Mesenchymal stem cell (in vitro differentiated cells and primary cell): ENCODE data around the gene GALE.

Experiments used
- DNase-seq: peaks from one replicate; pipeline ENCODE4 v3.0.0-alpha.2; 2013
- H2AFZ ChIP-seq: one replicate; pipeline ENCODE4 v1.6.1; 2013; ENCODE audit warnings: low read depth, mild to moderate bottlenecking, control low read depth, inconsistent platforms, low read length, moderate library complexity
- H2AK5ac ChIP-seq: 2 replicates; pipeline ENCODE4 v1.6.1; 2013; ENCODE audit warnings: low read length, moderate library complexity, mild to moderate bottlenecking, inconsistent platforms; ENCODE audit not compliant: severe bottlenecking
- H2BK120ac ChIP-seq: one replicate; pipeline ENCODE4 v1.6.1; 2013; ENCODE audit warnings: low read depth, mild to moderate bottlenecking, inconsistent platforms, low read length, moderate library complexity
- H2BK12ac ChIP-seq, 2 experiments: one replicate each; pipeline ENCODE4 v1.6.1; 2013; ENCODE audit warnings: inconsistent platforms in 2 of 2, low read length in 2 of 2, mild to moderate bottlenecking in 2 of 2, moderate library complexity in 2 of 2, control low read depth in 1 of 2
- H2BK15ac ChIP-seq: one replicate; pipeline ENCODE4 v1.6.1; 2013; ENCODE audit warnings: mild to moderate bottlenecking, low read depth, inconsistent platforms; ENCODE audit not compliant: poor library complexity, severe bottlenecking
- H2BK5ac ChIP-seq: 2 replicates; pipeline ENCODE4 v1.6.1; 2013; ENCODE audit warnings: low read depth, mild to moderate bottlenecking, low read length, control low read depth, inconsistent platforms; ENCODE audit not compliant: poor library complexity, severe bottlenecking
- H3K14ac ChIP-seq, 2 experiments: one replicate each; pipeline ENCODE4 v1.6.1; 2013; ENCODE audit warnings: inconsistent platforms in 2 of 2, low read length in 2 of 2, control low read depth in 1 of 2, mild to moderate bottlenecking in 1 of 2, moderate library complexity in 1 of 2
- H3K18ac ChIP-seq, 2 experiments: one replicate each; pipeline ENCODE4 v1.6.1; 2013; ENCODE audit warnings: inconsistent platforms in 2 of 2, low read length in 2 of 2, control low read depth in 1 of 2, low read depth in 1 of 2, mild to moderate bottlenecking in 1 of 2
- H3K23ac ChIP-seq, 2 experiments: one replicate each; pipeline ENCODE4 v1.6.1; 2013; ENCODE audit warnings: inconsistent platforms in 2 of 2, low read length in 2 of 2, mild to moderate bottlenecking in 2 of 2, moderate library complexity in 2 of 2, control low read depth in 1 of 2
- H3K27ac ChIP-seq: 2 replicates; pipeline ENCODE4 v1.5.1; 2013; ENCODE audit warnings: mild to moderate bottlenecking, moderate library complexity, low read length, control low read depth, inconsistent platforms; ENCODE audit not compliant: poor library complexity, severe bottlenecking
- H3K27me3 ChIP-seq, 2 experiments: 2 replicates each; pipeline versions ENCODE4 v1.6.1 to v1.7.0; 2013; ENCODE audit warnings: low read length in 2 of 2, mild to moderate bottlenecking in 2 of 2, moderate library complexity in 2 of 2, control low read depth in 1 of 2, inconsistent platforms in 1 of 2; ENCODE audit not compliant: control insufficient read depth in 1 of 2, insufficient read depth in 1 of 2
- H3K36me3 ChIP-seq, 2 experiments: 2 replicates each; pipeline versions ENCODE4 v1.6.1 to v1.7.0; 2013; ENCODE audit warnings: low read length in 2 of 2, control low read depth in 1 of 2, inconsistent platforms in 1 of 2, low read depth in 1 of 2, mild to moderate bottlenecking in 1 of 2; ENCODE audit not compliant: insufficient read depth in 2 of 2, control insufficient read depth in 1 of 2
- H3K4ac ChIP-seq, 2 experiments: one replicate each; pipeline ENCODE4 v1.6.1; 2013; ENCODE audit warnings: inconsistent platforms in 2 of 2, low read length in 2 of 2, mild to moderate bottlenecking in 2 of 2, moderate library complexity in 2 of 2, control low read depth in 1 of 2, low read depth in 1 of 2
- H3K4me1 ChIP-seq: 2 replicates; pipeline ENCODE4 v1.6.1; 2013; ENCODE audit warnings: low read depth, low read length, control low read depth; ENCODE audit not compliant: control insufficient read depth, insufficient read depth
- H3K4me2 ChIP-seq: 2 replicates; pipeline ENCODE4 v1.6.1; 2013; ENCODE audit warnings: low read length, mild to moderate bottlenecking, inconsistent platforms; ENCODE audit not compliant: poor library complexity, severe bottlenecking
- H3K4me3 ChIP-seq, 2 experiments: 2 replicates each; pipeline versions ENCODE4 v1.5.1 to v1.7.0; 2013; ENCODE audit warnings: low read length in 2 of 2, mild to moderate bottlenecking in 2 of 2, control low read depth in 1 of 2, low read depth in 1 of 2; ENCODE audit not compliant: insufficient read depth in 1 of 2
- H3K79me1 ChIP-seq: replicated peaks from 2 replicates; pipeline ENCODE4 v1.6.1; 2013; ENCODE audit warnings: mild to moderate bottlenecking, control low read depth, low read length, inconsistent platforms; ENCODE audit not compliant: poor library complexity, severe bottlenecking
- H3K9ac ChIP-seq: 2 replicates; pipeline ENCODE4 v1.7.0; 2013; ENCODE audit warnings: mild to moderate bottlenecking, low read length, moderate library complexity
- H3K9me3 ChIP-seq: 2 replicates; pipeline ENCODE4 v1.7.0; 2013; ENCODE audit warnings: mild to moderate bottlenecking, low read length; ENCODE audit not compliant: control insufficient read depth
- H4K8ac ChIP-seq: one replicate; pipeline ENCODE4 v1.6.1; 2013; ENCODE audit warnings: inconsistent platforms, mild to moderate bottlenecking, low read length, moderate library complexity
- H4K91ac ChIP-seq: one replicate; pipeline ENCODE4 v1.6.1; 2013; ENCODE audit warnings: mild to moderate bottlenecking, low read length, inconsistent platforms
- WGBS: methylation state at CpG from one replicate; pipeline ENCODE4 v1.1.7; 2013; ENCODE audit warnings: mixed read lengths; 5-methylcytosine and 5-hydroxymethylcytosine counted together

The GALE gene

DNA sequence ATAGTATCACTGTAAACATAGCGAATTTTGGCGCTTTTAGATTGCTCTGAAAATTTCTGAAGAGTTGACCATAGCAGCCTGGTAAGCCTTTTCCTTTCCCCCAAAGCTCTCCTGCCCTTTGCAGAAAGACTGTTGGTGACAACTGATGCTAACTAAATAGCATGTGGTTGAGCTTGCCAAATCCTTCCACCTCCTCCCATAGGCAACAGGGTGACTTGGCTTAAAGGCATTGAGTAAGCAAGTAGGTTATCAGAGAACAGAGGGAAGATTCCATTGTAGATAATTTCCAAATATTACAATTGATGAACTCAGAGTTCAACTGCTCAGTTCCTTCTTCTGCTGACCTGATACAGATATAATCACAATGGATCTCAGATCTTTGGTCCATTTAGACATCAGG lies 44.6 kb upstream of the GALE start:
- Histone ChIP-seq H3K4ac (no peak overlapping the region), H3K4me1 (peaks cover 2% of the 10 kb centered on the region), H2BK120ac (no peak overlapping the region), H3K27me3 (peaks cover 0 to 14% of the 10 kb centered on the region in 2 experiments), H3K4me2 (no peak overlapping the region), H3K9me3 (peaks cover 5% of the 10 kb centered on the region), H3K4me3 (no peak overlapping the region), H3K36me3 (peaks cover 3 to 11% of the 10 kb centered on the region in 2 experiments), H4K8ac (no peak overlapping the region), H2AFZ (no peak overlapping the region), H3K23ac (no peak overlapping the region), H2AK5ac (no peak overlapping the region), H3K79me1 (no peaks in the 10 kb centered on the region), H3K14ac (no peak overlapping the region), H2BK12ac (no peak overlapping the region), H3K9ac (no peak overlapping the region), H3K27ac (no peak overlapping the region), H4K91ac (no peak overlapping the region), H3K18ac (no peak overlapping the region), H2BK5ac (no peak overlapping the region), H2BK15ac (no peak overlapping the region)
- DNase-seq, result no peak
- WGBS, result 75% methylated on average over 2 of the region's 2 CpGs

DNA sequence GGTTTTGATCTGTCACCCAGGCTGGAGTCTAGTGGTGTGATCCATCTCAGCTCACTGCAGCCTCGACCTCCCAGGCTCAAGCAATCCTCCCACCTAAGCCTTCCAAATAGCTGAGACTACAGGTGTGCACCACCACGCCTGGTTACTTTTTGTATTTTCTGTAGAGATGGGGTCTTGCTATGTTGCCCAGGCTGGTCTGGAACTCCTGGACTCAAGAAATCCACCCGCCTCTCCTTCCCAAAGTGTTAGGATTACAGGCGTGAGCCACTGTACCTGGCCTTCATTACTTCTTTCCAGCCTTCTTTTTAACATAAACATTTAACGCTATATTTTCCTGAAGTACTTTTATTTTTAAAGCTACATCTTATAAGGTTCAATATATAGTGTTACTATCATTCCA lies 43.1 kb upstream of the GALE start:
- H3K4me2 ChIP-seq, result no peak overlapping the region
- no peak overlapping the region for H2BK120ac ChIP-seq
- H3K4ac ChIP-seq, result no peak overlapping the region
- WGBS, result 84% methylated on average over 2 of the region's 5 CpGs
- no peak overlapping the region for H2BK12ac ChIP-seq
- no peak overlapping the region for H3K18ac ChIP-seq
- no peak for DNase-seq
- no peaks in the 10 kb centered on the region for H3K4me1 ChIP-seq
- no peak overlapping the region for H3K9ac ChIP-seq
- H3K23ac ChIP-seq, result no peak overlapping the region
- H3K27me3 ChIP-seq, result peaks cover 0 to 14% of the 10 kb centered on the region in 2 experiments
- H2BK5ac ChIP-seq, result no peak overlapping the region
- H3K79me1 ChIP-seq, result no peaks in the 10 kb centered on the region
- H2AFZ ChIP-seq, result no peak overlapping the region
- peaks cover 5% of the 10 kb centered on the region for H3K9me3 ChIP-seq
- H2BK15ac ChIP-seq, result no peak overlapping the region
- H4K91ac ChIP-seq, result no peak overlapping the region
- no peak overlapping the region for H2AK5ac ChIP-seq
- no peak overlapping the region for H3K4me3 ChIP-seq
- no peak overlapping the region for H3K27ac ChIP-seq
- H3K14ac ChIP-seq, result no peak overlapping the region
- H3K36me3 ChIP-seq, result peaks cover 3 to 11% of the 10 kb centered on the region in 2 experiments
- no peak overlapping the region for H4K8ac ChIP-seq

DNA sequence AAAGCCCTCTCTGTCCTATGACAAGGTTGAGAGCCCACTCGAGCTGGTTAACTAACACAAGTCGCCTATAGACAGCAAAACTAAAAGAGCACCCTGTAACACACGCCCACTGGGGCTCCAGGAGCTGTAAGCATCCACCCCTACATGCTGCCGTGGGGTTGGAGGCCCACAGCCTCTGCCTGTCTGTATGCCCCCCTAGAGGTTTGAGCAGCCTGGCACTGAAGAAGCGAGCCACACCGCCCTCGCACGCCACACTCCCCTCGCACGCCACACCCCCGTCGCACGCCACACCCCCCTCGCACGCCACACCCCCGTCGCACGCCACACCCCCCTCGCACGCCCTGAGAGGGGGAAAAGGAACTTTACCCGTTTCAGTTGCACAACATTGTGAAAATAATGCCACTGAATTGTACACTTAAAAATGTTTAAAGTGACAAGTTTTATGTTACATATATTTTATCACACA lies 37.9 kb upstream of the GALE start:
- peak overlapping the region in 1 of 2 experiments; percentile 72 for H3K4me3 ChIP-seq
- H3K18ac ChIP-seq, result no peak overlapping the region
- peak overlapping the region in 1 of 2 experiments; percentile 11 for H3K23ac ChIP-seq
- H2BK5ac ChIP-seq, result no peak overlapping the region
- peak overlapping the region; percentile 60 for H3K9ac ChIP-seq
- H3K27ac ChIP-seq, result no peak overlapping the region
- no peak overlapping the region for H2AK5ac ChIP-seq
- H3K27me3 ChIP-seq, result peaks cover 10 to 28% of the 10 kb centered on the region in 2 experiments
- H3K9me3 ChIP-seq, result no peaks in the 10 kb centered on the region
- H3K79me1 ChIP-seq, result no peaks in the 10 kb centered on the region
- H3K14ac ChIP-seq, result no peak overlapping the region
- no peak overlapping the region for H4K91ac ChIP-seq
- no peak overlapping the region for H4K8ac ChIP-seq
- H3K4me2 ChIP-seq, result peak overlapping the region; percentile 92
- H2AFZ ChIP-seq, result peak overlapping the region; percentile 60
- H3K4me1 ChIP-seq, result peaks cover 6% of the 10 kb centered on the region
- H2BK120ac ChIP-seq, result no peak overlapping the region
- no peak overlapping the region for H3K4ac ChIP-seq
- H2BK12ac ChIP-seq, result no peak overlapping the region
- no peaks in the 10 kb centered on the region for H3K36me3 ChIP-seq
- no peak overlapping the region for H2BK15ac ChIP-seq
- peak; percentile 81 for DNase-seq
- WGBS, result 2% methylated on average over 13 of the region's 21 CpGs

DNA sequence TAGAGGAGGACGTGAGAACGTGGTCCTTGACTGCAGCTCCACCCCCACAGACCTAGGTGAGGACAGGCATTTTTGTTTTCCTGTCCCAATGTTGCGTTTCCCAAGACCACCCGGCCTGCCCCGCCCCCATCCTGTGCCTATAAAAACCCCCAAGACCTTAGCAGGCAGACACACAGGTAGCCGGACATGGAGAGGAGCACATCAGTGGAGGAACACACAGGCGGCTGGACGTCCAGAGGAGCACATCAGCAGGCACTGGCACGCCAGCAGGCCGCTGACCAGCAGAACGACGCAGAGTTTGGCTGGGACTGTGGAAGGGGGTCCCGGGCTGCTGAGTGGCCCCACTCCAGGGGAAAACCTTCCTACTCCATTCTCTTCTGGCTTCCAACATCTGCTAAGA lies 37.4 kb upstream of the GALE start:
- H2BK12ac ChIP-seq, result peak overlapping the region in 1 of 2 experiments; percentile 17
- peaks cover 10 to 28% of the 10 kb centered on the region in 2 experiments for H3K27me3 ChIP-seq
- 8% methylated on average over 11 of the region's 13 CpGs for WGBS

More for the DNA sequence above, 37.4 kb upstream of the GALE start:
- H3K9ac ChIP-seq, result peak overlapping the region; percentile 38
- H2BK5ac ChIP-seq, result no peak overlapping the region
- no peaks in the 10 kb centered on the region for H3K79me1 ChIP-seq
- no peak overlapping the region for H3K18ac ChIP-seq
- peak overlapping the region in 1 of 2 experiments; percentile 72 for H3K4me3 ChIP-seq
- no peaks in the 10 kb centered on the region for H3K9me3 ChIP-seq
- no peak overlapping the region for H3K4ac ChIP-seq
- no peak overlapping the region for H2AK5ac ChIP-seq
- peak overlapping the region; percentile 14 for H4K8ac ChIP-seq
- no peak overlapping the region for H2BK120ac ChIP-seq
- no peak overlapping the region for H3K23ac ChIP-seq
- H4K91ac ChIP-seq, result no peak overlapping the region
- peak; percentile 11 for DNase-seq
- peak overlapping the region; percentile 92 for H3K4me2 ChIP-seq
- no peak overlapping the region for H3K27ac ChIP-seq
- H3K4me1 ChIP-seq, result peaks cover 6% of the 10 kb centered on the region
- H2AFZ ChIP-seq, result peak overlapping the region; percentile 60
- no peak overlapping the region for H2BK15ac ChIP-seq
- H3K14ac ChIP-seq, result no peak overlapping the region
- no peaks in the 10 kb centered on the region for H3K36me3 ChIP-seq
